Muscle of leg (tissue), 11 donors: ENCODE measurements around the gene PCSK2. TPM values are rescaled to one million over a fixed set of nuclear protein-coding genes. Genes with fewer than 3 reads are reported as not detected.

Source experiments
- DNase-seq: peaks from one replicate; pipeline ENCODE4 v3.0.0; 2013
- H3K27ac ChIP-seq: one replicate; pipeline ENCODE4 v1.5.1; 2013; ENCODE audit warnings: mild to moderate bottlenecking, low read length, control low read depth
- H3K27me3 ChIP-seq: one replicate; pipeline ENCODE4 v1.6.1; 2013; ENCODE audit warnings: low read length; ENCODE audit not compliant: control insufficient read depth, insufficient read depth
- H3K36me3 ChIP-seq: one replicate; pipeline ENCODE4 v1.6.1; 2013; ENCODE audit warnings: low read length; ENCODE audit not compliant: control insufficient read depth, insufficient read depth
- H3K4me1 ChIP-seq: one replicate; pipeline ENCODE4 v1.6.1; 2013; ENCODE audit warnings: low read length; ENCODE audit not compliant: control insufficient read depth, insufficient read depth
- H3K4me3 ChIP-seq: one replicate; pipeline ENCODE4 v1.5.1; 2013; ENCODE audit warnings: low read length, control low read depth
- H3K9me3 ChIP-seq: replicated peaks from 2 replicates; pipeline ENCODE4 v1.6.1; 2013; ENCODE audit warnings: low read depth, low read length; ENCODE audit not compliant: control insufficient read depth
- WGBS: methylation state at CpG from one replicate; pipeline ENCODE4 v1.1.5; 2013; ENCODE audit warnings: missing lambda C conversion rate; ENCODE audit not compliant: insufficient coverage; 5-methylcytosine and 5-hydroxymethylcytosine counted together
- polyA plus RNA-seq, 8 donors: library from polyadenylated mRNA; unstranded; fragments of 120-200 nt; gene quantifications; one replicate each; pipeline versions ENCODE4 v1.2.1 to v1.2.3, GENCODE V29; 2013; ENCODE audit warnings: inconsistent platforms in 1 of 8, low replicate concordance in 1 of 8; ENCODE audit not compliant: insufficient read length in 8 of 8, insufficient read depth in 1 of 8
- total RNA-seq: library from RNA; stranded (reverse); fragments of 120-200 nt; gene quantifications from one replicate; pipeline ENCODE4 v1.2.4, GENCODE V29; 2013

PCSK2 gene
- total and polyA plus RNA-seq, 9 donors, result 0.27 to 4.0 (median 0.82) TPM

GRCh38 chr20:17468073-17468840 lies 241.4 kb downstream of the PCSK2 start:
- 82% methylated on average over 20 of the region's 24 CpGs for WGBS
- H3K36me3 ChIP-seq, result no peaks in the 10 kb centered on the region
- no peak overlapping the region for H3K4me3 ChIP-seq
- no peak for DNase-seq
- H3K9me3 ChIP-seq, result no peaks in the 10 kb centered on the region
- H3K27me3 ChIP-seq, result peaks cover 3% of the 10 kb centered on the region
- H3K4me1 ChIP-seq, result peaks cover 8% of the 10 kb centered on the region
- H3K27ac ChIP-seq, result no peak overlapping the region

- no peak overlapping the region for H3K4me3 ChIP-seq
- peaks cover 16% of the 10 kb centered on the region for H3K4me1 ChIP-seq
- H3K36me3 ChIP-seq, result no peaks in the 10 kb centered on the region
- no peaks in the 10 kb centered on the region for H3K9me3 ChIP-seq
- 60% methylated on average over 1 of the region's 7 CpGs for WGBS
- peaks cover 3% of the 10 kb centered on the region for H3K27me3 ChIP-seq
- DNase-seq, result no peak
- no peak overlapping the region for H3K27ac ChIP-seq
Observed at GRCh38 chr20:17469246-17470030, 242.6 kb downstream of the PCSK2 start.

- no peak overlapping the region for H3K27ac ChIP-seq
- H3K4me1 ChIP-seq, result peaks cover 16% of the 10 kb centered on the region
- no peak overlapping the region for H3K4me3 ChIP-seq
- WGBS, result no CpG with 5 or more reads among the region's 5 CpGs
- H3K27me3 ChIP-seq, result peaks cover 3% of the 10 kb centered on the region
- no peaks in the 10 kb centered on the region for H3K36me3 ChIP-seq
- H3K9me3 ChIP-seq, result no peaks in the 10 kb centered on the region
- DNase-seq, result no peak
Observed at GRCh38 chr20:17470521-17470920, 243.7 kb downstream of the PCSK2 start.

- Histone ChIP-seq H3K9me3 (no peaks in the 10 kb centered on the region), H3K4me1 (peaks cover 16% of the 10 kb centered on the region), H3K36me3 (no peaks in the 10 kb centered on the region), H3K27ac (no peak overlapping the region), H3K27me3 (peaks cover 3% of the 10 kb centered on the region), H3K4me3 (no peak overlapping the region)
- 89% methylated on average over 4 of the region's 9 CpGs for WGBS
- no peak for DNase-seq
Observed at GRCh38 chr20:17470973-17471372, 244.1 kb downstream of the PCSK2 start.

- Histone ChIP-seq H3K4me3 (no peak overlapping the region), H3K27ac (no peak overlapping the region), H3K36me3 (no peaks in the 10 kb centered on the region), H3K4me1 (peaks cover 16% of the 10 kb centered on the region), H3K9me3 (no peaks in the 10 kb centered on the region), H3K27me3 (peaks cover 3% of the 10 kb centered on the region)
- 64% methylated on average over 7 of the region's 10 CpGs for WGBS
- DNase-seq, result no peak
Observed at GRCh38 chr20:17471606-17472187, 244.9 kb downstream of the PCSK2 start.

GRCh38 chr20:17473659-17474058 lies 246.8 kb downstream of the PCSK2 start:
- Histone ChIP-seq H3K4me3 (no peak overlapping the region), H3K27ac (no peak overlapping the region), H3K4me1 (peaks cover 16% of the 10 kb centered on the region), H3K9me3 (no peaks in the 10 kb centered on the region), H3K36me3 (no peaks in the 10 kb centered on the region), H3K27me3 (peaks cover 3% of the 10 kb centered on the region)
- WGBS, result 17% methylated on average over 1 of the region's 6 CpGs
- DNase-seq, result peak; percentile 51

GRCh38 chr20:17479063-17479657 lies 252.3 kb downstream of the PCSK2 start:
- Histone ChIP-seq H3K4me1 (peaks cover 6% of the 10 kb centered on the region), H3K4me3 (no peak overlapping the region), H3K9me3 (no peaks in the 10 kb centered on the region), H3K27ac (no peak overlapping the region), H3K27me3 (no peaks in the 10 kb centered on the region), H3K36me3 (no peaks in the 10 kb centered on the region)
- no peak for DNase-seq
- 92% methylated on average over 17 of the region's 23 CpGs for WGBS

GRCh38 chr20:17480696-17481095 lies 253.9 kb downstream of the PCSK2 start:
- WGBS, result 89% methylated on average over 3 of the region's 11 CpGs
- H3K36me3 ChIP-seq, result no peaks in the 10 kb centered on the region

GRCh38 chr20:17481661-17482060 lies 254.8 kb downstream of the PCSK2 start:
- Histone ChIP-seq H3K27ac (no peak overlapping the region), H3K4me1 (peaks cover 3% of the 10 kb centered on the region), H3K36me3 (no peaks in the 10 kb centered on the region), H3K27me3 (no peaks in the 10 kb centered on the region), H3K4me3 (no peak overlapping the region), H3K9me3 (no peaks in the 10 kb centered on the region)
- WGBS, result 97% methylated on average over 11 of the region's 16 CpGs
- DNase-seq, result no peak

More at GRCh38 chr20:17480696-17481095, 253.9 kb downstream of the PCSK2 start:
- Histone ChIP-seq H3K4me1 (peaks cover 3% of the 10 kb centered on the region), H3K27ac (no peak overlapping the region), H3K9me3 (no peaks in the 10 kb centered on the region), H3K27me3 (no peaks in the 10 kb centered on the region), H3K4me3 (no peak overlapping the region)
- DNase-seq, result no peak

GRCh38 chr20:17482536-17482935 lies 255.7 kb downstream of the PCSK2 start:
- Histone ChIP-seq H3K36me3 (no peaks in the 10 kb centered on the region), H3K27me3 (no peaks in the 10 kb centered on the region), H3K9me3 (no peaks in the 10 kb centered on the region), H3K4me3 (no peak overlapping the region), H3K4me1 (peaks cover 3% of the 10 kb centered on the region), H3K27ac (no peak overlapping the region)
- WGBS, result 71% methylated on average over 1 of the region's 5 CpGs
- DNase-seq, result peak; percentile 39
